Activated naive CD4-positive, alpha-beta T cell treated with anti-CD3 and anti-CD28 coated beads for 36 hours (primary cell): ENCODE results near the gene CFAP107. TPM values are rescaled to one million over a fixed set of nuclear protein-coding genes. Genes with fewer than 3 reads are reported as not detected.
"Not testable (repeated sequence)": the region's sequence is repeated elsewhere in the genome, so short reads cannot be mapped to it uniquely, and the experiment has no call there.

Source experiments
- CTCF ChIA-PET: fragments of 350-600 bp; sonication (Branson Sonifier 250); formaldehyde crosslinking; loops from one replicate; lab custom pipeline; 2021; ENCODE audit warnings: antibody characterized with exemption; lab: Charles Lee
- DNase-seq: peaks from one replicate; pipeline ENCODE4 v3.0.0-alpha.2; 2020
- H3K27ac Mint-ChIP-seq: one replicate; pipeline ENCODE4 v1.8.0; 2021; ENCODE audit warnings: mild to moderate bottlenecking, mixed read lengths
- H3K27me3 Mint-ChIP-seq: one replicate; pipeline ENCODE4 v1.8.0; 2021; ENCODE audit warnings: low read depth, mixed read lengths
- H3K36me3 Mint-ChIP-seq: one replicate; pipeline ENCODE4 v1.8.0; 2021; ENCODE audit warnings: low read depth, mixed read lengths
- H3K4me1 Mint-ChIP-seq: one replicate; pipeline ENCODE4 v1.8.0; 2021; ENCODE audit warnings: low read depth, mixed read lengths
- H3K4me3 Mint-ChIP-seq: one replicate; pipeline ENCODE4 v1.8.0; 2021; ENCODE audit warnings: mild to moderate bottlenecking, moderate library complexity, mixed read lengths
- H3K9me3 Mint-ChIP-seq: one replicate; pipeline ENCODE4 v1.8.0; 2021; ENCODE audit warnings: mixed read lengths
- intact Hi-C: fragments of 100-400 bp; cut with micrococcal nuclease; formaldehyde crosslinking; loops from one replicate; pipeline ENCODE4 v1.15.1; 2023
- total RNA-seq, 2 experiments: library from RNA; stranded (reverse); gene quantifications; one replicate each; pipeline ENCODE4 v1.2.3, GENCODE V29; 2021

Gene CFAP107
- total RNA-seq, 2 experiments from 2014 or later: not detected

GRCh38 chr1:12714710-12715475 is 31.1 kb upstream of the CFAP107 start:
- H3K4me3 Mint-ChIP-seq: no peak overlapping the region
- no peak overlapping the region for H3K27ac Mint-ChIP-seq
- CTCF ChIA-PET: no interaction called here
- no peaks in the 10 kb centered on the region for H3K4me1 Mint-ChIP-seq
- H3K27me3 Mint-ChIP-seq: peaks cover 6% of the 10 kb centered on the region
- H3K36me3 Mint-ChIP-seq: no peaks in the 10 kb centered on the region
- no peak for DNase-seq
- intact Hi-C loops: no loop called here
- no peaks in the 10 kb centered on the region for H3K9me3 Mint-ChIP-seq

- CTCF ChIA-PET: no interaction called here
These were observed 30.0 kb upstream of the CFAP107 start, which contains the start of gene AADACL3 for GRCh38 chr1:12715896-12716437. TSS of gene AADACL3 (plus strand) at chr1:12716110. CDS start at chr1:12716177, 67 bp downstream.

DNA sequence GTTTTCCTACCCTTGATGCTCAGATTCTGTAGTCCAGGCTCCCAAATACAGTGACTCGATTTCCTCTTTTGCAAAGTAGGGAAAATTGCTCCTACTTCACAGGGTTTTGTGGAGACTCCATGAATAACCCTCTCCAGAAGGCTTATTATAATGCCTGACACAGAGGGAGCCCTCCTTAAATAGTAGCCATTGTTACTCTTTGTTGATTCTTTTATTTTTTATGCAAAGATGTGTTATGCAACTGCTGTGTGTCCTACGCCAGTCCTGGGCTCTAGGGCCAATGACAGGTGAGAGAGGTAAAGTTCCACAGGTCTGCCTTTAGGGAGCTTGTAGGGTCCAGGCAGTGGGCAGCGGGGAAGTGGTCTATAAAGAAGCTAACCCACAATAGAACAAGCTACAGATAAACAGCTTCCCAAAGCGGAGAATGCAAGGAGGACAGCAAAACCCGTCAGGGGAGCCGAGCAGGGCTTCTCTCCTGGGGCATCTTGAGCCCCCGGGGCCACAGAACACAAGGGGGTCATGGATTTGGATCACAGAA is 28.6 kb upstream of the CFAP107 start:
- no peaks in the 10 kb centered on the region for H3K9me3 Mint-ChIP-seq
- H3K27me3 Mint-ChIP-seq: peaks cover 8% of the 10 kb centered on the region
- no peak overlapping the region for H3K27ac Mint-ChIP-seq
- DNase-seq: no peak
- no peak overlapping the region for H3K4me3 Mint-ChIP-seq
- no peaks in the 10 kb centered on the region for H3K4me1 Mint-ChIP-seq
- CTCF ChIA-PET: no interaction called here
- H3K36me3 Mint-ChIP-seq: no peaks in the 10 kb centered on the region
- intact Hi-C loops: no loop called here

More at GRCh38 chr1:12715896-12716437, 30.0 kb upstream of the CFAP107 start, which contains the start of gene AADACL3:
- Mint-ChIP-seq H3K27me3 (peaks cover 6% of the 10 kb centered on the region), H3K4me1 (no peaks in the 10 kb centered on the region), H3K27ac (no peak within 1 kb of the TSS), H3K4me3 (no peak within 1 kb of the TSS), H3K36me3 (no peaks in the 10 kb centered on the region), H3K9me3 (no peaks in the 10 kb centered on the region)
- intact Hi-C loops: no loop called here
- no peak for DNase-seq

DNA sequence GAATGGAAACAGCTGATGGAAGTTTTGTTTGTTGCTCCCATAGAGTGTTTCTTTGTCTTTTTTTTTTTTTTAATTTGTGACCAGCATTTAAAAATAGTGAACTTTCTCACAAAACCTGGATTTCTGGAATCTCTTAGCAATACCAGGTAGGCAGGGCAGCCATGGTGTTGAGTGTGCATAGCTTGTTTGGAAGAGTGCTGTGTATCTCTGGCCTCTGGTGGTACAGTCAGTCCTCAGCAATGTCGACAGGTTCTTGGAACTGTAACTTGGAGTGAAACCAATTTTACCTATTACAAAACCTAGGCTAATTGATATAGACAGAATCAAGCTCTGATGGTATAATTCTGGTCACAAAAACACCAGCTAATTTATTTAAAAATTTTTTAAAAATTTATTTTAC is 23.4 kb upstream of the CFAP107 start:
- Mint-ChIP-seq H3K4me1 (no peaks in the 10 kb centered on the region), H3K36me3 (no peaks in the 10 kb centered on the region), H3K4me3 (no peak overlapping the region), H3K9me3 (no peaks in the 10 kb centered on the region), H3K27me3 (peaks cover 9% of the 10 kb centered on the region), H3K27ac (no peak overlapping the region)
- CTCF ChIA-PET: interaction anchor here (1.0 to 1.4 kb wide), 2 partner anchors 16 to 74 kb away, joined by 3 to 4 read pairs; no protein-coding TSS in a partner anchor
- intact Hi-C loops: no loop called here
- no peak for DNase-seq

GRCh38 chr1:12728391-12728790 is 17.6 kb upstream of the CFAP107 start:
- H3K4me3 Mint-ChIP-seq: no peak overlapping the region
- no peak for DNase-seq
- H3K4me1 Mint-ChIP-seq: no peaks in the 10 kb centered on the region
- H3K36me3 Mint-ChIP-seq: no peaks in the 10 kb centered on the region
- intact Hi-C loops: no loop called here
- no peak overlapping the region for H3K27ac Mint-ChIP-seq
- CTCF ChIA-PET: no interaction called here
- peaks cover 31% of the 10 kb centered on the region for H3K27me3 Mint-ChIP-seq
- H3K9me3 Mint-ChIP-seq: peaks cover 11% of the 10 kb centered on the region

DNA sequence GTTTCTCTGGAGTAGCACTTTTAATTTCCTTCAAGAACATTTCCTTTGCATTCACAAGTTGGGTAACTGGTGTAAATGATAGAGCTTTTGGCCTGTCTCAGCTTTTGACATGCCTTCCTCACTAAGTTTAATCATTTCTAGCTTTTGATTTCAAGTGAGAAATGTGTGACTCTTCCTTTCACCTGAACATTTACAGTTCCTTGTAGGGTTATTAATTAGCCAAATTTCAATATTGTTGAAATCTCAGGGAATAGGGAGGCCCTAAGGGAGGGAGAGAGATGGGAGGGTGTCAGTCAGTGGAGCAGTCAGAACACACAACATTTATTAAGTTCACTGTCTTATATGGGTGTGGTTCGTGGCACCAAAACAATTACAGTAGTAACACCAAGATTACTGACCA is 15.8 kb upstream of the CFAP107 start:
- Mint-ChIP-seq H3K27me3 (peaks cover 45% of the 10 kb centered on the region), H3K4me1 (no peaks in the 10 kb centered on the region), H3K4me3 (no peak overlapping the region), H3K9me3 (peaks cover 11% of the 10 kb centered on the region), H3K36me3 (no peaks in the 10 kb centered on the region), H3K27ac (no peak overlapping the region)
- intact Hi-C loops: no loop called here
- no peak for DNase-seq
- CTCF ChIA-PET: no interaction called here

GRCh38 chr1:12731084-12731483 is 14.9 kb upstream of the CFAP107 start:
- H3K36me3 Mint-ChIP-seq, H3K4me3 Mint-ChIP-seq, CTCF ChIA-PET, DNase-seq, H3K4me1 Mint-ChIP-seq, H3K27ac Mint-ChIP-seq, intact Hi-C loops: not testable (repeated sequence)
- Mint-ChIP-seq H3K9me3 (peaks cover 11% of the 10 kb centered on the region), H3K27me3 (peaks cover 47% of the 10 kb centered on the region)

GRCh38 chr1:12734651-12735050 is 11.3 kb upstream of the CFAP107 start:
- peaks cover 19% of the 10 kb centered on the region for H3K9me3 Mint-ChIP-seq
- H3K36me3 Mint-ChIP-seq: no peaks in the 10 kb centered on the region
- H3K4me3 Mint-ChIP-seq: no peak overlapping the region
- CTCF ChIA-PET: no interaction called here
- intact Hi-C loops: no loop called here
- peaks cover 58% of the 10 kb centered on the region for H3K27me3 Mint-ChIP-seq
- no peak overlapping the region for H3K27ac Mint-ChIP-seq
- no peak for DNase-seq
- no peaks in the 10 kb centered on the region for H3K4me1 Mint-ChIP-seq

DNA sequence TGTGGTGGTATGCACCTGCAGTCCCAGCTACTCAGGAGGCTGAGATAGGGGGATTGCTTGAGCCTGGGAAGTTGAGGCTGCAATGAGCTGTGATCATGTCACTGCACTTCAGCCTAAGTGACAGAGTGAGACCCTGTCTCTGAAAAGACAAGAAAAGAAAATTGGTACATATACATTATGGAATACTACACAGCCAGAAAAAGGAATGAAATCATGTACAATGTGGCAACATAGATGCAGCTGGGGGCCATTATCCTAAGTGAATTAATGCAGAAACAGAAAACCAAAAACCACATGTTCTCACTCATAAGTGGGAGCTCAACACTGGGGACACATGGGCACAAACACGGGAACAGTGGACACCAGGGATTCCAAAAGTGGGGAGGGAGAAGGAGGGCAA is 7.1 kb upstream of the CFAP107 start:
- Mint-ChIP-seq H3K36me3 (no peaks in the 10 kb centered on the region), H3K27me3 (peaks cover 39% of the 10 kb centered on the region), H3K9me3 (peaks cover 8% of the 10 kb centered on the region), H3K27ac (no peak overlapping the region), H3K4me1 (no peaks in the 10 kb centered on the region), H3K4me3 (no peak overlapping the region)
- CTCF ChIA-PET: interaction anchor here (1.0 kb wide), 1 partner anchor 16 kb away, joined by 3 read pairs; no protein-coding TSS in a partner anchor
- DNase-seq: no peak
- intact Hi-C loops: no loop called here

GRCh38 chr1:12739613-12740012 is 6.4 kb upstream of the CFAP107 start:
- CTCF ChIA-PET: interaction anchor here (1.0 kb wide), 1 partner anchor 17 kb away, joined by 3 read pairs; no protein-coding TSS in a partner anchor
- H3K27me3 Mint-ChIP-seq: peaks cover 40% of the 10 kb centered on the region
- H3K9me3 Mint-ChIP-seq: peaks cover 8% of the 10 kb centered on the region
- no peak overlapping the region for H3K4me3 Mint-ChIP-seq
- no peaks in the 10 kb centered on the region for H3K4me1 Mint-ChIP-seq
- no peak overlapping the region for H3K27ac Mint-ChIP-seq
- intact Hi-C loops: no loop called here
- DNase-seq: no peak
- no peaks in the 10 kb centered on the region for H3K36me3 Mint-ChIP-seq

DNA sequence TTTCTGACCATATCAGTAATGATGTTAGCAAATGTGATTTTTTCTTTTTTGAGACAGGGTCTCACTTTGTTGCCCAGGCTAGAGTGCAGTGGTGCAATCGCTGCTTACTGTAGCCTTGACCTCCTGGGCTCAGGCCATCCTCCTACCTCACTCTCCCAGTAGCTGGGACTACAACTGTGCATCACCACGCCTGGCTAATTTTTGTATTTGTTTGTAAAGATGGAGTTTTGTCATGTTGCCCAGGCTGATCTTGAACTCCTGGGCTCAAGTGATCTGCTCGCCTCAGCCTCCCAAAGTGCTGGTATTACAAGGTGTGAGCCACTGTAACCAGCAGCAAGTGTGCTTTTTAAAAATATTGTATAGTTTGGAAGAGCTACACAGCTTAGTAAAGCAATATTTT is 4.1 kb upstream of the CFAP107 start:
- Mint-ChIP-seq H3K27ac (no peak overlapping the region), H3K27me3 (peaks cover 31% of the 10 kb centered on the region), H3K4me3 (no peak overlapping the region), H3K36me3 (no peaks in the 10 kb centered on the region), H3K9me3 (peaks cover 4% of the 10 kb centered on the region), H3K4me1 (no peaks in the 10 kb centered on the region)
- intact Hi-C loops: no loop called here
- no peak for DNase-seq
- CTCF ChIA-PET: interaction anchor here (0.5 kb wide), 1 partner anchor 1950 kb away, joined by 4 read pairs; no protein-coding TSS in a partner anchor

GRCh38 chr1:12745126-12745991 is 641 bp upstream of the CFAP107 start:
- H3K36me3 Mint-ChIP-seq: peaks cover 3% of the 10 kb centered on the region
- CTCF ChIA-PET: no interaction called here
- peaks cover 15% of the 10 kb centered on the region for H3K9me3 Mint-ChIP-seq
- no peak for DNase-seq
- no peak overlapping the region for H3K27ac Mint-ChIP-seq
- H3K4me3 Mint-ChIP-seq: no peak overlapping the region
- intact Hi-C loops: no loop called here
- H3K4me1 Mint-ChIP-seq: no peaks in the 10 kb centered on the region
- H3K27me3 Mint-ChIP-seq: peaks cover 27% of the 10 kb centered on the region
